Heart left ventricle (tissue), 16 donors: Measurements from ENCODE around the gene SYNC. TPM values are rescaled to one million over a fixed set of nuclear protein-coding genes. Genes with fewer than 3 reads are reported as not detected.
"Not testable (repeated sequence)": the region's sequence is repeated elsewhere in the genome, so short reads cannot be mapped to it uniquely, and the experiment has no call there.

Experiments
- ATAC-seq, 4 donors: fragments of 200-7000 bp; cut with Tn5 transposase; one replicate each; pipeline ENCODE4 v1.9.1; 2020 to 2022; ENCODE audit warnings: moderate library complexity in 4 of 4, mild to moderate bottlenecking in 3 of 4, moderate number of reproducible peaks in 1 of 4
- DNase-seq, 5 donors: peaks; one replicate each; pipeline ENCODE4 v3.0.0-alpha.2; 2020
- H3K27ac ChIP-seq, 12 donors: fragments of 200-600 bp; sonication (generic) in 4 of 12; one replicate each; pipeline versions ENCODE4 v1.5.0 to v1.8.0; 2016 to 2022; ENCODE audit warnings: mild to moderate bottlenecking in 2 of 12
- H3K27me3 ChIP-seq, 9 donors: fragments of 200-600 bp; sonication (generic) in 2 of 9; one replicate each; pipeline versions ENCODE4 v1.5.1 to v1.8.0; 2016 to 2022; ENCODE audit warnings: mild to moderate bottlenecking in 3 of 9
- H3K36me3 ChIP-seq, 9 donors: fragments of 200-600 bp; sonication (generic) in 2 of 9; one replicate each; pipeline versions ENCODE4 v1.5.0 to v1.8.0; 2018 to 2022; ENCODE audit warnings: mild to moderate bottlenecking in 2 of 9
- H3K4me1 ChIP-seq, 12 donors: fragments of 200-600 bp; sonication (generic) in 4 of 12; one replicate each; pipeline versions ENCODE4 v1.5.0 to v1.8.0; 2016 to 2022; ENCODE audit warnings: mild to moderate bottlenecking in 3 of 12
- H3K4me3 ChIP-seq, 12 donors: fragments of 200-600 bp; sonication (generic) in 4 of 12; one replicate each; pipeline versions ENCODE4 v1.5.0 to v1.8.0; 2017 to 2022; ENCODE audit warnings: mild to moderate bottlenecking in 9 of 12, moderate library complexity in 4 of 12
- H3K9me3 ChIP-seq, 12 donors: fragments of 200-600 bp; sonication (generic) in 4 of 12; one replicate each; pipeline versions ENCODE4 v1.5.0 to v1.8.0; 2016 to 2022; ENCODE audit warnings: mild to moderate bottlenecking in 1 of 12
- POLR2A ChIP-seq, 2 donors: fragments of 450-650 bp; IDR thresholded peaks; one replicate each; pipeline ENCODE4 v1.6.1; 2017; ENCODE audit warnings: antibody characterized with exemption in 2 of 2, mild to moderate bottlenecking in 2 of 2, moderate library complexity in 2 of 2
- WGBS, 4 donors: extraction: QIAGEN DNeasy Blood & Tissue Kit in 2 of 4; methylation state at CpG; one replicate each; pipeline versions ENCODE4 v1.1.5 to v1.1.7; 2013 to 2018; 5-methylcytosine and 5-hydroxymethylcytosine counted together
- intact Hi-C, 10 donors: fragments of 100-400 bp; cut with DNase I; formaldehyde crosslinking; loops; one replicate each; pipeline versions ENCODE4 v1.11.1 to v1.14.2; 2022
- polyA plus RNA-seq, 2 donors: library from polyadenylated mRNA; stranded (reverse); fragments of 200-250 nt; gene quantifications; one replicate each; pipeline ENCODE4 v1.2.3, GENCODE V29; 2013
- total RNA-seq, 9 donors: library from RNA; depleted of rRNA in 2 of 9; stranded (reverse); fragments of >200 nt in 2 of 9; fragmentation: NEBNext Ultra II Directional in 3 of 9; extraction: Animal tissue kit (Norgen Biotek cat#: 25700) in 3 of 9; gene quantifications; one replicate each; pipeline versions ENCODE4 v1.1.0 to v1.2.4, GENCODE V29; 2016 to 2023
- TF ChIP-seq, protein P1 (sequence below), 12 donors: fragments of 200-600 bp; sonication (generic) in 4 of 12; IDR thresholded peaks; one replicate each; pipeline versions ENCODE4 v1.5.0 to v1.8.0; 2018 to 2022; ENCODE audit warnings: antibody characterized with exemption in 12 of 12, mild to moderate bottlenecking in 5 of 12
- donor health status: ischemic (EF 13 %, LVEDD 7.1; RV severe dilation, severe dysfunction).
- donor health status: healthy with polysubstance abuse.
- donor health status: DM: no; HTN: yes; CAD: no.
- donor health status: DM: no; HTN: no; CAD: no.
- donor health status: ischemic (EF 25% LVEDD 6.9; RV normal size, moderate dysfunction).
- donor health status: ischemic (EF 25% LVEDD 5.7; RV mildly dilated, moderate dysfunction).
- donor health status: healthy.
- donor health status: DM: yes; HTN: yes; CAD: no.
- donor health status: ischemic (EF 35%, LVEDD 5.7; RV mildly dilated, moderate dysfunction).
- donor health status: nonischemic (EF 11% LVEDD 7.7; RV severe dilation, severe dysfunction).
- donor health status: DM: yes; HTN: yes; CAD: no.
- donor health status: PGD.
- donor health status: ischemic (EF 29% LVEDD 5.4; RV normal size, mild dysfunction).
- donor health status: nonischemic (EF 23%, LVEDD 6.1; RV moderate dilation, normal function).

SYNC gene
- total and polyA plus RNA-seq, 11 donors: 2.7 to 22.3 (median 14.3) TPM

DNA sequence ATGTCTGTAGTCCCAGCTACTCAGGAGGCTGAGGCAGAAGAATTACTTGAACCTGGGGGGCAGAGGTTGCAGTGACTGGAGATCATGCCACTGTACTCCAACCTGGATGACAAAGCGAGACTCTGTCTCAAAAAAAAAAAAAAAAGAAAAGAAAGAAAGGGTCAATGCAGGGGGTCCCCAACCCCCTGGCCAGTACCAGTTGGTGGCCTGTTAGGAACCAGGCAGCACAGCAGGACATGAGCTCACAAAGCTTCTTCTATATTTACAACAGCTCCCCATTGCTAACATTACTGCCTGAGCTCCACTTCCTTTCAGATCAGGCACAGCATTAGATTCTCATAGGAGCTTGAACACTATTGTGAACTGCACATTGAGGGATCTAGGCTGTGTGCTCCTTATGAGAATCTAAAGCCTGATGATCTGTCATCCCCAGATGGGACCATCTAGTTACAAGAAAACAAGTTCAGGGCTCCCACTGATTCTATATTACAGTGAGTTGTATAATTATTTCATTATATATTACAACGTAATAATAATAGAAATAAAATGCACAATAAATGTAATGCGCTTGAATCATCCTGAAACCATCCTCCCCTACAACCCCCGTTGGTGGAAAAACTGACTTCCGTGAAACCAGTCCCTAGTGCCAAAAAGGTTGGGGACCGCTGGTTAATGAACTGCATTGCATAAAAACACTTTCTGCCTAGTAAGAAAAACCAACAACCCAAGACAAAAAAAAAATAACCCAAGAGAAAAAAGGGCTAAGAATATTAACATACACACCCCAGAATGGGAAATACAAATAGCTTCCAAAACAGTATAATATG is 55.0 kb downstream of the SYNC start:
- H3K9me3 ChIP-seq: no peaks in the 10 kb centered on the region
- ATAC-seq: no peak
- no peak for TF ChIP-seq POLR2A (IDR thresholded peaks at IDR 0.05)
- TF ChIP-seq, protein P1, sequence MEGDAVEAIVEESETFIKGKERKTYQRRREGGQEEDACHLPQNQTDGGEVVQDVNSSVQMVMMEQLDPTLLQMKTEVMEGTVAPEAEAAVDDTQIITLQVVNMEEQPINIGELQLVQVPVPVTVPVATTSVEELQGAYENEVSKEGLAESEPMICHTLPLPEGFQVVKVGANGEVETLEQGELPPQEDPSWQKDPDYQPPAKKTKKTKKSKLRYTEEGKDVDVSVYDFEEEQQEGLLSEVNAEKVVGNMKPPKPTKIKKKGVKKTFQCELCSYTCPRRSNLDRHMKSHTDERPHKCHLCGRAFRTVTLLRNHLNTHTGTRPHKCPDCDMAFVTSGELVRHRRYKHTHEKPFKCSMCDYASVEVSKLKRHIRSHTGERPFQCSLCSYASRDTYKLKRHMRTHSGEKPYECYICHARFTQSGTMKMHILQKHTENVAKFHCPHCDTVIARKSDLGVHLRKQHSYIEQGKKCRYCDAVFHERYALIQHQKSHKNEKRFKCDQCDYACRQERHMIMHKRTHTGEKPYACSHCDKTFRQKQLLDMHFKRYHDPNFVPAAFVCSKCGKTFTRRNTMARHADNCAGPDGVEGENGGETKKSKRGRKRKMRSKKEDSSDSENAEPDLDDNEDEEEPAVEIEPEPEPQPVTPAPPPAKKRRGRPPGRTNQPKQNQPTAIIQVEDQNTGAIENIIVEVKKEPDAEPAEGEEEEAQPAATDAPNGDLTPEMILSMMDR (IDR thresholded peaks at IDR 0.05): no peak
- no peak overlapping the region for H3K4me3 ChIP-seq
- no peak for DNase-seq
- intact Hi-C loops: no loop called here
- no peaks in the 10 kb centered on the region for H3K27me3 ChIP-seq
- peaks cover 0 to 21% (median 3%) of the 10 kb centered on the region in 9 donors for H3K36me3 ChIP-seq
- H3K27ac ChIP-seq: no peak overlapping the region
- H3K4me1 ChIP-seq: peaks cover 2 to 33% (median 16%) of the 10 kb centered on the region in 12 donors
- 81 to 90% (median 88%) methylated on average over 6 of the region's 6 CpGs for WGBS, 4 donors

DNA sequence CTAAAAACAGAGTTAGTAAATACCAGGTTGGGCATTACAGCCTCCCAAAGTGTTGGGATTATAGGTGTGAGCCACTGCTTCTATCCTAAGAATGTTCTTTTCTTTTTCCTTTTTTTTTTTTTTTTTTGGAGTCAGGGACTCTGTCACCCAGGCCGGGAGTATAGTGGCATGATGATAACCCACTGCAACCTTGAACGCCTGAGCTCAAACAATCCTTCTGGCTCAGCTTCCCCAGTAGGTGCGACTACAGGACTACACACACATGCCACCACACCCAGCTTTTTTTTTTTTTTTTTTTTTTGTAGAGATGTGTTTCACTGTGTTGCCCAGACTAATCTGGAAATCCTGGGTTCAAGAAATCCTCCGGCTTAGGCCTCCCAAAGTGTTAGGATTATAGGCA is 58.1 kb downstream of the SYNC start:
- peaks cover 0 to 18% (median 5%) of the 10 kb centered on the region in 12 donors for H3K4me1 ChIP-seq
- no peak for DNase-seq
- H3K27ac ChIP-seq: no peak overlapping the region
- H3K4me3 ChIP-seq: no peak overlapping the region
- 79 to 84% (median 81%) methylated on average over 4 of the region's 4 CpGs for WGBS, 4 donors
- peaks cover 0 to 17% (median under 1%) of the 10 kb centered on the region in 9 donors for H3K36me3 ChIP-seq
- H3K27me3 ChIP-seq: no peaks in the 10 kb centered on the region
- TF ChIP-seq, protein P1 (IDR thresholded peaks at IDR 0.05): no peak
- no peak for TF ChIP-seq POLR2A (IDR thresholded peaks at IDR 0.05)
- ATAC-seq: no peak
- intact Hi-C loops: no loop called here
- H3K9me3 ChIP-seq: no peaks in the 10 kb centered on the region

- DNase-seq, ATAC-seq, H3K27me3 ChIP-seq, H3K9me3 ChIP-seq, H3K27ac ChIP-seq, H3K4me1 ChIP-seq, intact Hi-C loops, H3K4me3 ChIP-seq: not testable (repeated sequence)
- peaks cover 0 to 31% (median 7%) of the 10 kb centered on the region in 9 donors for H3K36me3 ChIP-seq
- WGBS, 4 donors: 70 to 79% (median 75%) methylated on average over 8 of the region's 8 CpGs
Measured at GRCh38 chr1:32642292-32642827, 60.2 kb downstream of the SYNC start.

DNA sequence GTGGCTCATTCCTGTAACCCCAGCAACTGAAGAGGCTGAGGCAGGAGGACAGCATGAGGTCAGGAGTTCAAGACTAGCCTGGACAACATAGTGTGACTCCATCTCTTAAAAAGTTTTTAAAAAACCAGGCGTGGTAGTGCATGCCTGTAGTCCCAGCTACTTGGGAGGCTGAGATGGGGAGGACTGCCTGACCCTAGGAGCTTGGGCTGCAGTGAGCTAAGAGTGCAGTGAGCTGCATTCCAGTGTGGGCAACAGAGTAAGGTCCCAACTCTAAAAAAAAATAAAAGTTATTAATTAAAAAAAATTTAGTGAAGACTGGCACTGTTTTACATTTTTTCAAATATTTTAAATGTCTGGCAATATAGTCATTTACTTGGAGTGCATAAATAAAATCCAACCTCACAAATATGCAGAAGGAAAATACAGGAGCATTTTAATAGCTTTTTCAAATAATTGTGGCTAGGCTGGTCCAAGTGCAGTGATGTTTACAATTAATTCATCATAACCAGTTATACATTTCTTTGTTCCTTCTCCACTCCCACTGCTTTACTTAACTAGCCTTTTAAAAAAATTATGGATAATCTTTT is 63.0 kb downstream of the SYNC start:
- intact Hi-C loops: no loop called here
- no peak overlapping the region for H3K4me3 ChIP-seq
- H3K4me1 ChIP-seq: no peaks in the 10 kb centered on the region
- no peaks in the 10 kb centered on the region for H3K9me3 ChIP-seq
- ATAC-seq (no peak), DNase-seq (no peak)
- peaks cover 0 to 18% (median 3%) of the 10 kb centered on the region in 9 donors for H3K36me3 ChIP-seq
- no peak for TF ChIP-seq POLR2A (IDR thresholded peaks at IDR 0.05)
- TF ChIP-seq, protein P1 (IDR thresholded peaks at IDR 0.05): no peak
- no peaks in the 10 kb centered on the region for H3K27me3 ChIP-seq
- H3K27ac ChIP-seq: no peak overlapping the region
- WGBS, 4 donors: 88 to 97% (median 95%) methylated on average over 1 of the region's 1 CpG
